ENCODE data around the gene MGME1. TPM values are rescaled to one million over a fixed set of nuclear protein-coding genes. Genes with fewer than 3 reads are reported as not detected.

The MGME1 gene
- total and polyA plus RNA-seq, 9 of the 15 experiments (the other 6 are each of a cell fraction or from before 2014, with no cell fraction given) = 13.4 to 45.1 (median 30.6) TPM

GRCh38 chr20:17969884-17970409 is 1.1 kb downstream of the MGME1 start (continued):
- TF ChIP-seq MLX (CRISPR knock-in tag; conservative IDR thresholded peaks at IDR 0.05) (no peak), AFF1 (IDR thresholded peaks at IDR 0.05; ENCODE audit: low read depth in 1 of 2, partially characterized antibody in 2 of 2) (peak in 1 of 2 experiments; percentile 17), PPARD (CRISPR knock-in tag; IDR thresholded peaks at IDR 0.05) (no peak), KLF16 (IDR thresholded peaks at IDR 0.05) (no peak), MEIS2 (IDR thresholded peaks at IDR 0.05; ENCODE audit: partially characterized antibody) (peak; percentile 56), TBP (optimal IDR thresholded peaks at IDR 0.05; ENCODE audit: low read depth, low read length) (peak; percentile 17), NFYB (IDR thresholded peaks at IDR 0.05; ENCODE audit: extremely low read depth, insufficient read length) (no peak), KDM2B (CRISPR knock-in tag; IDR thresholded peaks at IDR 0.05) (no peak), NFATC3 (IDR thresholded peaks at IDR 0.05) (no peak), ZNF12 (CRISPR knock-in tag; IDR thresholded peaks at IDR 0.05) (no peak), SIN3B (IDR thresholded peaks at IDR 0.05; ENCODE audit: low read depth) (no peak), UBTF (IDR thresholded peaks at IDR 0.05; ENCODE audit: borderline replicate concordance in 1 of 2, low read depth in 2 of 2, low read length in 2 of 2) (0 out of 4 replicates have a peak, but pooled peaks of 1 of the 2 experiments have one; percentile 6), MXI1 (IDR thresholded peaks at IDR 0.05; ENCODE audit: low read depth, low read length) (no peak), E2F4 (CRISPR knock-in tag; IDR thresholded peaks at IDR 0.05; ENCODE audit: low read depth) (no peak), CBX1 (IDR thresholded peaks at IDR 0.05; ENCODE audit: low read depth) (no peak), SOX6 (IDR thresholded peaks at IDR 0.05) (no peak)
- TF ChIP-seq, protein P1, sequence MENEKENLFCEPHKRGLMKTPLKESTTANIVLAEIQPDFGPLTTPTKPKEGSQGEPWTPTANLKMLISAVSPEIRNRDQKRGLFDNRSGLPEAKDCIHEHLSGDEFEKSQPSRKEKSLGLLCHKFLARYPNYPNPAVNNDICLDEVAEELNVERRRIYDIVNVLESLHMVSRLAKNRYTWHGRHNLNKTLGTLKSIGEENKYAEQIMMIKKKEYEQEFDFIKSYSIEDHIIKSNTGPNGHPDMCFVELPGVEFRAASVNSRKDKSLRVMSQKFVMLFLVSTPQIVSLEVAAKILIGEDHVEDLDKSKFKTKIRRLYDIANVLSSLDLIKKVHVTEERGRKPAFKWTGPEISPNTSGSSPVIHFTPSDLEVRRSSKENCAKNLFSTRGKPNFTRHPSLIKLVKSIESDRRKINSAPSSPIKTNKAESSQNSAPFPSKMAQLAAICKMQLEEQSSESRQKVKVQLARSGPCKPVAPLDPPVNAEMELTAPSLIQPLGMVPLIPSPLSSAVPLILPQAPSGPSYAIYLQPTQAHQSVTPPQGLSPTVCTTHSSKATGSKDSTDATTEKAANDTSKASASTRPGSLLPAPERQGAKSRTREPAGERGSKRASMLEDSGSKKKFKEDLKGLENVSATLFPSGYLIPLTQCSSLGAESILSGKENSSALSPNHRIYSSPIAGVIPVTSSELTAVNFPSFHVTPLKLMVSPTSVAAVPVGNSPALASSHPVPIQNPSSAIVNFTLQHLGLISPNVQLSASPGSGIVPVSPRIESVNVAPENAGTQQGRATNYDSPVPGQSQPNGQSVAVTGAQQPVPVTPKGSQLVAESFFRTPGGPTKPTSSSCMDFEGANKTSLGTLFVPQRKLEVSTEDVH (IDR thresholded peaks at IDR 0.05; ENCODE audit: low read depth, partially characterized antibody) = no peak
